ENCODE data around the gene IDH2. TPM values are rescaled to one million over a fixed set of nuclear protein-coding genes. Genes with fewer than 3 reads are reported as not detected.
A peak's percentile ranks its signal among the peaks of the same experiment; 100 is the strongest.

Gene IDH2
- total RNA-seq, 4 donors from 2014 or later = 60.7 to 155 (median 103) TPM

- Histone ChIP-seq H3K36me3 (peaks cover 24 to 99% (median 40%) of the 10 kb centered on the region in 3 donors), H3K27ac (peak overlapping the region in 1 of 4 donors; percentile 9), H3K9me3 (no peaks in the 10 kb centered on the region), H3K27me3 (no peaks in the 10 kb centered on the region), H3K4me3 (no peak overlapping the region), H3K4me1 (peaks cover 0 to 20% (median 9%) of the 10 kb centered on the region in 3 donors)
- no peak for TF ChIP-seq POLR2A (IDR thresholded peaks at IDR 0.05)
- no peak for TF ChIP-seq CTCF (IDR thresholded peaks at IDR 0.05)
- intact Hi-C loops (cut with DNase I) = loop anchor here (10.0 kb wide), 1 partner anchor 320 kb away; no protein-coding TSS in a partner anchor
- WGBS, 2 donors = 93% methylated on average over 3 of the region's 18 CpGs; no CpG with 5 or more reads in 1 of the 2 donors
- DNase-seq = no peak
Observed at GRCh38 chr15:90084876-90085423, 17.3 kb downstream of the IDH2 start.

GRCh38 chr15:90083954-90084607 is 18.2 kb downstream of the IDH2 start:
- no peak for DNase-seq
- no peak for TF ChIP-seq POLR2A (IDR thresholded peaks at IDR 0.05)
- TF ChIP-seq CTCF (IDR thresholded peaks at IDR 0.05) = no peak
- H3K27me3 ChIP-seq = no peaks in the 10 kb centered on the region
- H3K4me1 ChIP-seq = peaks cover 0 to 20% (median 9%) of the 10 kb centered on the region in 3 donors
- WGBS, 2 donors = 79 to 87% methylated on average over 3 to 9 of the region's 14 CpGs
- intact Hi-C loops (cut with DNase I) = loop anchor here (10.0 kb wide), 1 partner anchor 319 kb away; no protein-coding TSS in a partner anchor
- no peaks in the 10 kb centered on the region for H3K9me3 ChIP-seq
- no peak overlapping the region for H3K27ac ChIP-seq
- no peak overlapping the region for H3K4me3 ChIP-seq
- H3K36me3 ChIP-seq = peaks cover 24 to 99% (median 48%) of the 10 kb centered on the region in 3 donors

DNA sequence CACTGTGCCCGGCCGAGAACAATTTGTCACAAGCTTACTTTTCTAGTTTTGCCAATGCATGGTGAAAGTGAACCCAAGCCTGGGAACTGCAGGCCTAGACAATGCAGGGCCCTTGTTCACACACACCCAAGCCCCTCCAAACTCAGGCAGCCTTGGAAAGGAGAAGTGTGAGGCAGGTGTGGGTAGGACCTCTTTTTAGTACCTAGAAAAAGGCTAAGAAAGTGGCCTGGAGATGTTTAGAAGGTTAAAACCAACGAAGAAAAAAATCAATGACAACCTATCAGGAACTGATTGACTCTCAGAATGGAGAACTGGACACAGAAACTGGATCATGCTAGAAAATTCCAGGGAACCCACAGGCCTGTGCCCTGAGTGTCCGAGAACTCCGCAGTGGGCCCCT is 18.8 kb downstream of the IDH2 start:
- Histone ChIP-seq H3K9me3 (no peaks in the 10 kb centered on the region), H3K27ac (no peak overlapping the region), H3K27me3 (no peaks in the 10 kb centered on the region), H3K4me3 (no peak overlapping the region), H3K4me1 (peaks cover 0 to 20% (median 9%) of the 10 kb centered on the region in 3 donors), H3K36me3 (peaks cover 24 to 99% (median 50%) of the 10 kb centered on the region in 3 donors)
- 76 to 82% methylated on average over 4 to 5 of the region's 5 CpGs for WGBS, 2 donors
- DNase-seq = no peak
- TF ChIP-seq POLR2A (IDR thresholded peaks at IDR 0.05) = no peak
- TF ChIP-seq CTCF (IDR thresholded peaks at IDR 0.05) = no peak
- intact Hi-C loops (cut with DNase I) = loop anchor here (10.0 kb wide), 1 partner anchor 319 kb away; no protein-coding TSS in a partner anchor

- H3K36me3 ChIP-seq = peaks cover 14 to 98% (median 40%) of the 10 kb centered on the region in 3 donors
- H3K27ac ChIP-seq = peak overlapping the region in 3 of 4 donors; percentile 5 to 52 (median 41)
- intact Hi-C loops (cut with DNase I) = loop anchor here (10.0 kb wide), 1 partner anchor 317 kb away; no protein-coding TSS in a partner anchor
- H3K27me3 ChIP-seq = no peaks in the 10 kb centered on the region
- peaks cover 0 to 17% (median 9%) of the 10 kb centered on the region in 3 donors for H3K4me1 ChIP-seq
- no peak overlapping the region for H3K4me3 ChIP-seq
- no peaks in the 10 kb centered on the region for H3K9me3 ChIP-seq
- no peak for DNase-seq
- 0% methylated on average over 1 of the region's 9 CpGs; no CpG with 5 or more reads in 1 of the 2 donors for WGBS, 2 donors
- TF ChIP-seq CTCF (IDR thresholded peaks at IDR 0.05) (no peak), POLR2A (IDR thresholded peaks at IDR 0.05) (no peak)
Observed at GRCh38 chr15:90082140-90082715, 20.0 kb downstream of the IDH2 start.

Data from esophagus squamous epithelium (tissue), 5 donors.